ENCODE data around the gene FANCD2OS. TPM values are rescaled to one million over a fixed set of nuclear protein-coding genes. Genes with fewer than 3 reads are reported as not detected.
A peak's percentile ranks its signal among the peaks of the same experiment; 100 is the strongest.
"Not testable (repeated sequence)": the region's sequence is repeated elsewhere in the genome, so short reads cannot be mapped to it uniquely, and the experiment has no call there.

FANCD2OS gene
- total and polyA plus RNA-seq, 12 donors = not detected

GRCh38 chr3:10142707-10143560 lies 34.9 kb upstream of the FANCD2OS start:
- H3K27me3 ChIP-seq = no peaks in the 10 kb centered on the region
- peak in 5 of 7 donors; percentile 11 to 53 (median 27) for DNase-seq
- 66 to 78% (median 74%) methylated on average over 22 to 29 of the region's 29 CpGs for WGBS, 4 donors
- H3K27ac ChIP-seq = peak overlapping the region in 3 of 5 donors; percentile 72 to 96 (median 94)
- intact Hi-C loops (cut with DNase I) = loop anchor here in 1 of 2 donors (10.0 kb wide), 1 partner anchor 298 kb away; the partner anchor contains the start of gene RPUSD3
- peak overlapping the region in 2 of 4 donors; percentile 39 to 79 for H3K4me3 ChIP-seq
- peaks cover 18 to 28% of the 10 kb centered on the region in 2 donors for H3K4me1 ChIP-seq (replicated peaks in 1 of 2)
- no peaks in the 10 kb centered on the region for H3K36me3 ChIP-seq (replicated peaks in 1 of 2)
- no peaks in the 10 kb centered on the region for H3K9me3 ChIP-seq (replicated peaks in 1 of 3)
- TF ChIP-seq, protein P1, sequence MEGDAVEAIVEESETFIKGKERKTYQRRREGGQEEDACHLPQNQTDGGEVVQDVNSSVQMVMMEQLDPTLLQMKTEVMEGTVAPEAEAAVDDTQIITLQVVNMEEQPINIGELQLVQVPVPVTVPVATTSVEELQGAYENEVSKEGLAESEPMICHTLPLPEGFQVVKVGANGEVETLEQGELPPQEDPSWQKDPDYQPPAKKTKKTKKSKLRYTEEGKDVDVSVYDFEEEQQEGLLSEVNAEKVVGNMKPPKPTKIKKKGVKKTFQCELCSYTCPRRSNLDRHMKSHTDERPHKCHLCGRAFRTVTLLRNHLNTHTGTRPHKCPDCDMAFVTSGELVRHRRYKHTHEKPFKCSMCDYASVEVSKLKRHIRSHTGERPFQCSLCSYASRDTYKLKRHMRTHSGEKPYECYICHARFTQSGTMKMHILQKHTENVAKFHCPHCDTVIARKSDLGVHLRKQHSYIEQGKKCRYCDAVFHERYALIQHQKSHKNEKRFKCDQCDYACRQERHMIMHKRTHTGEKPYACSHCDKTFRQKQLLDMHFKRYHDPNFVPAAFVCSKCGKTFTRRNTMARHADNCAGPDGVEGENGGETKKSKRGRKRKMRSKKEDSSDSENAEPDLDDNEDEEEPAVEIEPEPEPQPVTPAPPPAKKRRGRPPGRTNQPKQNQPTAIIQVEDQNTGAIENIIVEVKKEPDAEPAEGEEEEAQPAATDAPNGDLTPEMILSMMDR (IDR thresholded peaks at IDR 0.05) = no peak
- TF ChIP-seq POLR2A (IDR thresholded peaks at IDR 0.05) = no peak

- intact Hi-C loops (cut with DNase I) = loop anchor here in 1 of 2 donors (10.0 kb wide), 1 partner anchor 296 kb away; the partner anchor contains the start of gene RPUSD3
Measured at GRCh38 chr3:10140996-10141546, 33.0 kb upstream of the FANCD2OS start.

DNA sequence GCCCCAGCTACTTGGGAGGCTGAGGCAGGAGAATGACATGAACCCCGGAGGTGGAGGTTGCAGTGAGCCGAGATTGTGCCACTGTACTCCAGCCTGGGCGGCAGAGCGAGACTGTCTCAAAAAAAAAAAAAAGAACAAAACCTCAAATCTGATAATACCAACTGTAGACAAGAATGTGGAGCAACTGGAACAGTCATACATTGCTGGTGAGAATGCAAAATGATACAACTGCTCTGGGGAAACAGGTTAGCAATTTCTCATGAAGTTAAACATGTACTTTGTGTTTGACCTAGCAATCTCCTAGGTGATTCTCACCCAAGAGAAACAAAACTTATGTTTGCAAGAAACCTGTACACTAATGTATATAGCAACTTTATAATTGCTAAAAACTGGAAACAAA lies 29.1 kb upstream of the FANCD2OS start:
- DNase-seq = no peak
- intact Hi-C loops (cut with DNase I) = no loop called here
- no peaks in the 10 kb centered on the region for H3K36me3 ChIP-seq (replicated peaks in 1 of 2)
- H3K9me3 ChIP-seq (replicated peaks in 1 of 3) = no peaks in the 10 kb centered on the region
- 81 to 93% (median 90%) methylated on average over 4 of the region's 4 CpGs for WGBS, 4 donors
- TF ChIP-seq POLR2A (IDR thresholded peaks at IDR 0.05) = no peak
- TF ChIP-seq, protein P1 (IDR thresholded peaks at IDR 0.05) = no peak
- H3K4me3 ChIP-seq = no peak overlapping the region
- H3K27me3 ChIP-seq = no peaks in the 10 kb centered on the region
- H3K4me1 ChIP-seq (replicated peaks in 1 of 2) = no peaks in the 10 kb centered on the region
- no peak overlapping the region for H3K27ac ChIP-seq

More at GRCh38 chr3:10140996-10141546, 33.0 kb upstream of the FANCD2OS start:
- peak in 1 of 7 donors; percentile 7 for DNase-seq
- WGBS, 4 donors = 69 to 77% (median 73%) methylated on average over 23 of the region's 23 CpGs
- peak overlapping the region in 2 of 5 donors; percentile 94 to 96 for H3K27ac ChIP-seq
- TF ChIP-seq, protein P1 (IDR thresholded peaks at IDR 0.05) = peak in 1 of 6 experiments; percentile 12
- no peak for TF ChIP-seq POLR2A (IDR thresholded peaks at IDR 0.05)
- no peaks in the 10 kb centered on the region for H3K9me3 ChIP-seq (replicated peaks in 1 of 3)
- H3K4me1 ChIP-seq (replicated peaks in 1 of 2) = peaks cover 18 to 28% of the 10 kb centered on the region in 2 donors
- H3K27me3 ChIP-seq = no peaks in the 10 kb centered on the region
- H3K4me3 ChIP-seq = peak overlapping the region in 1 of 4 donors; percentile 79
- H3K36me3 ChIP-seq (replicated peaks in 1 of 2) = no peaks in the 10 kb centered on the region

DNA sequence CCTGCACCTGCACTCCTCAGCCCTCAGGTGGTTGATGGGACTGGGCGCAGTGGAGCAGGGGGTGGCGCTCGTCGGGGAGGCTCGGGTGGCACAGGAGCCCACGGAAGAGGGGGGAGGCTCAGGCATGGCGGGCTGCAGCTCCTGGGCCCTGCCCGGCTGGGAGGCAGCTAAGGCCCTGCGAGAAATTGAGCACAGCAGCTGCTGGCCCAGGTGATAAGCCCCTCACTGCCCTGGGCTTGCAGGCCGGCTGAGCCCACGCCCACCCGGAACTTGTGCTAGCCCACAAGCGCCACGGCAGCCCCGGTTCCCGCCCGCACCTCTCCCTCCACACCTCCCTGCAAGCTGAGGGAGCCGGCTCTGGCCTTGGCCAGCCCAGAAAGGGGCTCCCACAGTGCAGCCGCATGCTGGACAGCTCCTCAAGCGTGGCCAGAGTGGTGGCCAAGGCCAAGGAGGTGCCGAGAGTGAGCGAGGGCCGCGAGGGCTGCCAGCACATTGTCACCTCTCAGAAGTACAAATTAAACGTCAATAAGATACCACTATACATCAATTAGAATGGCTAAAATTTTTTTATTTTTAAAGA lies 28.5 kb upstream of the FANCD2OS start:
- no peaks in the 10 kb centered on the region for H3K9me3 ChIP-seq (replicated peaks in 1 of 3)
- no peaks in the 10 kb centered on the region for H3K4me1 ChIP-seq (replicated peaks in 1 of 2)
- 74 to 87% (median 84%) methylated on average over 8 to 25 of the region's 25 CpGs for WGBS, 4 donors
- H3K4me3 ChIP-seq = no peak overlapping the region
- no peak for TF ChIP-seq POLR2A (IDR thresholded peaks at IDR 0.05)
- TF ChIP-seq, protein P1 (IDR thresholded peaks at IDR 0.05) = no peak
- no peaks in the 10 kb centered on the region for H3K36me3 ChIP-seq (replicated peaks in 1 of 2)
- H3K27ac ChIP-seq = no peak overlapping the region
- intact Hi-C loops (cut with DNase I) = no loop called here
- no peaks in the 10 kb centered on the region for H3K27me3 ChIP-seq
- no peak for DNase-seq

GRCh38 chr3:10135872-10136271 lies 27.8 kb upstream of the FANCD2OS start:
- H3K36me3 ChIP-seq (replicated peaks in 1 of 2); H3K4me3 ChIP-seq; H3K27ac ChIP-seq; H3K4me1 ChIP-seq (replicated peaks in 1 of 2); intact Hi-C loops (cut with DNase I); H3K27me3 ChIP-seq; H3K9me3 ChIP-seq (replicated peaks in 1 of 3); DNase-seq: not testable (repeated sequence)
- 88 to 92% (median 91%) methylated on average over 8 to 9 of the region's 9 CpGs for WGBS, 4 donors

All from adrenal gland (tissue), 12 donors.